IMR-90 (cell line): ENCODE data around the gene DCC. TPM values are rescaled to one million over a fixed set of nuclear protein-coding genes. Genes with fewer than 3 reads are reported as not detected.

Experiments used
- ATAC-seq: fragments of 200-7000 bp; cut with Tn5 transposase; 2 replicates; pipeline ENCODE4 v1.9.1; 2020; ENCODE audit warnings: low read depth, mild to moderate bottlenecking, moderate library complexity
- BruUV-seq: library from RNA; stranded (reverse); fragments of 400-500 nt; replicated peaks from 2 replicates; lab custom pipeline; 2021; lab: Mats Ljungman, UMichigan
- CTCF ChIA-PET: fragments of 300-600 bp; formaldehyde crosslinking; extraction: SDS; loops from one replicate; lab custom pipeline; 2021; ENCODE audit warnings: antibody characterized with exemption; lab: Yijun Ruan, JAX
- POLR2A ChIA-PET: fragments of 300-600 bp; sonication (Branson Sonifier 250); formaldehyde crosslinking; loops from one replicate; lab custom pipeline; 2022; ENCODE audit warnings: antibody characterized with exemption; ENCODE audit not compliant: unreplicated experiment; lab: Charles Lee
- DNase-seq: peaks from one replicate; pipeline ENCODE4 v3.0.0; 2013
- H2AFZ ChIP-seq: replicated peaks from 2 replicates; pipeline ENCODE3; 2013; ENCODE audit warnings: low read length, mild to moderate bottlenecking; ENCODE audit not compliant: poor library complexity
- H2AK5ac ChIP-seq: 2 replicates; pipeline ENCODE4 v1.6.1; 2013; ENCODE audit warnings: low read depth, low read length, inconsistent platforms
- H2AK9ac ChIP-seq: replicated peaks from 2 replicates; pipeline ENCODE3; 2013; ENCODE audit warnings: mild to moderate bottlenecking, low read depth, low read length, moderate library complexity; ENCODE audit not compliant: poor library complexity
- H2BK120ac ChIP-seq: 2 replicates; pipeline ENCODE4 v1.6.1; 2013; ENCODE audit warnings: low read depth, low read length, inconsistent platforms
- H2BK15ac ChIP-seq: 3 replicates; pipeline ENCODE4 v1.6.1; 2013; ENCODE audit warnings: low read depth, low read length, inconsistent platforms
- H2BK20ac ChIP-seq: 2 replicates; pipeline ENCODE4 v1.6.1; 2013; ENCODE audit warnings: low read depth, mild to moderate bottlenecking, inconsistent platforms, low read length, moderate library complexity
- H2BK5ac ChIP-seq: 2 replicates; pipeline ENCODE4 v1.6.1; 2013; ENCODE audit warnings: mild to moderate bottlenecking, low read depth, low read length, inconsistent platforms; ENCODE audit not compliant: poor library complexity, severe bottlenecking
- H3K14ac ChIP-seq: replicated peaks from 2 replicates; pipeline ENCODE4 v1.6.1; 2013; ENCODE audit warnings: low read depth, low read length, inconsistent platforms
- H3K18ac ChIP-seq: 2 replicates; pipeline ENCODE4 v1.6.1; 2013; ENCODE audit warnings: low read depth, low read length, control low read depth
- H3K23ac ChIP-seq: 2 replicates; pipeline ENCODE4 v1.6.1; 2013; ENCODE audit warnings: low read depth, low read length, inconsistent platforms
- H3K27ac ChIP-seq: 2 replicates; pipeline ENCODE4 v1.5.1; 2013; ENCODE audit warnings: mild to moderate bottlenecking, control low read depth, low read length; ENCODE audit not compliant: insufficient read depth
- H3K27me3 ChIP-seq: 2 replicates; pipeline ENCODE4 v1.6.1; 2013; ENCODE audit warnings: low read length; ENCODE audit not compliant: control insufficient read depth, insufficient read depth
- H3K36me3 ChIP-seq: 2 replicates; pipeline ENCODE4 v1.6.1; 2013; ENCODE audit warnings: low read length, mixed read lengths; ENCODE audit not compliant: control insufficient read depth, insufficient read depth
- H3K4ac ChIP-seq: 2 replicates; pipeline ENCODE4 v1.6.1; 2013; ENCODE audit warnings: low read depth, low read length, inconsistent platforms
- H3K4me1 ChIP-seq: 2 replicates; pipeline ENCODE4 v1.6.1; 2013; ENCODE audit warnings: low read length, mixed read lengths; ENCODE audit not compliant: control insufficient read depth, insufficient read depth
- H3K4me2 ChIP-seq: 2 replicates; pipeline ENCODE4 v1.6.1; 2013; ENCODE audit warnings: low read depth, mild to moderate bottlenecking, control low read depth, low read length, moderate library complexity
- H3K4me3 ChIP-seq: 2 replicates; pipeline ENCODE4 v1.5.1; 2013; ENCODE audit warnings: low read depth, mild to moderate bottlenecking, control low read depth, low read length, moderate library complexity; ENCODE audit not compliant: insufficient read depth
- H3K56ac ChIP-seq: 2 replicates; pipeline ENCODE4 v1.6.1; 2013; ENCODE audit warnings: low read length, inconsistent platforms; ENCODE audit not compliant: insufficient read depth; ENCODE audit errors: extremely low read depth
- H3K79me1 ChIP-seq, 2 experiments: 2 replicates each; pipeline ENCODE4 v1.6.1; 2013; ENCODE audit warnings: low read length in 2 of 2, inconsistent platforms in 1 of 2, low read depth in 1 of 2
- H3K9ac ChIP-seq: 2 replicates; pipeline ENCODE4 v1.6.1; 2013; ENCODE audit warnings: low read depth, low read length, control low read depth
- H3K9me1 ChIP-seq: 2 replicates; pipeline ENCODE4 v1.6.1; 2013; ENCODE audit warnings: low read length, inconsistent platforms; ENCODE audit not compliant: insufficient read depth
- H3K9me3 ChIP-seq: 2 replicates; pipeline ENCODE4 v1.6.1; 2013; ENCODE audit warnings: low read length; ENCODE audit not compliant: control insufficient read depth, insufficient read depth
- H4K20me1 ChIP-seq: 2 replicates; pipeline ENCODE4 v1.6.1; 2013; ENCODE audit warnings: low read length, inconsistent platforms; ENCODE audit not compliant: insufficient read depth
- H4K5ac ChIP-seq: 2 replicates; pipeline ENCODE4 v1.6.1; 2013; ENCODE audit warnings: mild to moderate bottlenecking, low read depth, low read length, control low read depth
- H4K8ac ChIP-seq, 2 experiments: 2 replicates each; pipeline ENCODE4 v1.6.1; 2013; ENCODE audit warnings: low read depth in 2 of 2, low read length in 2 of 2, control low read depth in 1 of 2, inconsistent platforms in 1 of 2
- H4K91ac ChIP-seq: 2 replicates; pipeline ENCODE4 v1.6.1; 2013; ENCODE audit warnings: low read depth, low read length, inconsistent platforms; ENCODE audit not compliant: insufficient read depth
- BHLHE40 ChIP-seq: fragments of 150-350 bp; IDR thresholded peaks from 2 replicates; pipeline ENCODE4 v1.6.1; 2016; ENCODE audit warnings: mild to moderate bottlenecking, low read depth, low read length
- NFE2L2 ChIP-seq: fragments of 150-350 bp; IDR thresholded peaks from 2 replicates; pipeline ENCODE4 v1.6.1; 2016; ENCODE audit warnings: low read depth, mild to moderate bottlenecking, low read length
- POLR2A ChIP-seq: IDR thresholded peaks from 2 replicates; pipeline ENCODE4 v1.6.1; 2012; ENCODE audit warnings: mild to moderate bottlenecking, low read depth, low read length
- RAD21 ChIP-seq: IDR thresholded peaks from 2 replicates; pipeline ENCODE4 v1.6.1; 2012; ENCODE audit warnings: low read length, improper control_type of control experiment
- RFX5 ChIP-seq: IDR thresholded peaks from 2 replicates; pipeline ENCODE4 v1.8.0; 2012; ENCODE audit warnings: low read depth, mild to moderate bottlenecking, low read length, moderate library complexity
- SMC3 ChIP-seq: fragments of 150-350 bp; IDR thresholded peaks from 2 replicates; pipeline ENCODE4 v1.6.1; 2016; ENCODE audit warnings: low read depth, mild to moderate bottlenecking, antibody characterized with exemption, low read length, moderate library complexity
- WGBS, 2 experiments: methylation state at CpG; one replicate each; pipeline versions ENCODE4 v1.1.5 to v1.1.7; 2013; ENCODE audit warnings: missing lambda C conversion rate in 2 of 2; ENCODE audit not compliant: insufficient read length in 1 of 2; ENCODE audit errors: extremely low coverage in 2 of 2; 5-methylcytosine and 5-hydroxymethylcytosine counted together
- dilution Hi-C: fragments of 300-500 bp; cut with HindIII; formaldehyde crosslinking; loops from one replicate; pipeline ENCODE4 v1.14.3; 2018; ENCODE audit warnings: low sequenced_read_pairs; ENCODE audit not compliant: unreplicated experiment
- in situ Hi-C: fragments of 300-500 bp; cut with MboI; formaldehyde crosslinking; loops from 3 replicates; pipeline ENCODE4 v1.14.3; 2019; ENCODE audit warnings: low sequenced_read_pairs, inconsistent platforms, mixed read lengths
- intact Hi-C: fragments of 100-400 bp; cut with micrococcal nuclease; formaldehyde crosslinking; loops from 2 replicates; pipeline ENCODE4 v1.10.0; 2022
- polyA plus RNA-seq, 3 experiments: library from polyadenylated mRNA; depleted of rRNA; stranded (reverse); fragments of >200 nt; gene quantifications; 2 replicates each; pipeline ENCODE4 v1.2.3, GENCODE V29; 2012; ENCODE audit warnings: low replicate concordance in 1 of 3
- total RNA-seq: library from RNA; depleted of rRNA; stranded (reverse); fragments of >200 nt; gene quantifications from 2 replicates; pipeline ENCODE4 v1.2.3, GENCODE V29; 2012

DCC gene
- total and polyA plus RNA-seq, 2 of the 4 experiments (the other 2 are of a cell fraction): 0.31 to 0.54 TPM

DNA sequence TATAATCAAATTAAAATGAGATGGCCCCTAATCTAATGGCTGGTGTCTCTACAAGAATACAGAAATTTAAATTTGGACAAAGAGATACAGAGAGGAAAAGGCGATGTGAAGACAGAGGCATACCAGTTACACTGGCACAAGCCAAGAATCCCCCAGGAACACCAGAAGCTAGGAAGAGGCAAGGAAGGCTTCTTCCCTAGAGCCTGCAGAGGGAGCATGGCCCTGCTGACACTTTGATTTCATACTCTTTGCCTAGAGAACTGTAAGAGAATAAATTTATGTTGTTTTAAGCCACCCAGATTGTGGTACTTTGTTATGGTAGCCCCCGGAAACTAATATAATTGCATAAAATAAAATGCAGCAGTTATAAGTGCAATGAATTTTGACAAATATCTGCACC lies 1213.0 kb downstream of the DCC start:
- no peaks in the 10 kb centered on the region for H3K79me1 ChIP-seq
- H3K9ac ChIP-seq: no peak overlapping the region
- H4K91ac ChIP-seq: no peak overlapping the region
- H4K5ac ChIP-seq: no peak overlapping the region
- no peaks in the 10 kb centered on the region for H3K9me1 ChIP-seq
- H3K9me3 ChIP-seq: peaks cover 6% of the 10 kb centered on the region; the same call in 1 of the 2 replicates
- CTCF ChIA-PET: no interaction called here
- H2BK120ac ChIP-seq: no peak overlapping the region
- H3K23ac ChIP-seq: no peak overlapping the region
- no peak overlapping the region for H2AK9ac ChIP-seq
- no peak overlapping the region for H2BK5ac ChIP-seq
- H4K20me1 ChIP-seq: no peaks in the 10 kb centered on the region
- BruUV-seq: no TSS peak
- no peak overlapping the region for H2BK20ac ChIP-seq
- H2AFZ ChIP-seq: no peak overlapping the region
- POLR2A ChIA-PET: no interaction called here
- no peak overlapping the region for H3K27ac ChIP-seq
- no CpG with 5 or more reads among the region's 2 CpGs for WGBS, 2 experiments
- no peak for TF ChIP-seq NFE2L2
- no peak for TF ChIP-seq RFX5
- TF ChIP-seq POLR2A: no peak
- no peak for TF ChIP-seq RAD21
- no peak for TF ChIP-seq BHLHE40
- TF ChIP-seq SMC3: no peak
- H3K4me3 ChIP-seq: no peak overlapping the region
- no peak overlapping the region for H3K4me2 ChIP-seq
- DNase-seq: no peak
- H3K27me3 ChIP-seq: no peaks in the 10 kb centered on the region
- H4K8ac ChIP-seq: no peak overlapping the region
- H2AK5ac ChIP-seq: no peak overlapping the region
- no peak overlapping the region for H3K4ac ChIP-seq
- H2BK15ac ChIP-seq: no peak overlapping the region
- H3K56ac ChIP-seq: no peak overlapping the region
- intact Hi-C loops: no loop called here
- ATAC-seq: no peak
- H3K14ac ChIP-seq: no peak overlapping the region
- in situ Hi-C loops: no loop called here
- H3K36me3 ChIP-seq: no peaks in the 10 kb centered on the region
- H3K4me1 ChIP-seq: no peaks in the 10 kb centered on the region
- dilution Hi-C loops: no loop called here
- no peak overlapping the region for H3K18ac ChIP-seq
